ENCODE results near the gene GRM7.

The GRM7 gene

GRCh38 chr3:7249493-7250076 lies 388.7 kb downstream of the GRM7 start:
- DNase-seq: no peak

- DNase-seq: no peak
Observed at GRCh38 chr3:7254251-7254650, 393.3 kb downstream of the GRM7 start.

GRCh38 chr3:7260975-7261374 lies 400.1 kb downstream of the GRM7 start:
- no peak for DNase-seq

- DNase-seq: no peak
Observed at GRCh38 chr3:7263347-7264195, 402.7 kb downstream of the GRM7 start.

GRCh38 chr3:7264196-7264526 lies 403.2 kb downstream of the GRM7 start:
- DNase-seq: no peak

GRCh38 chr3:7265736-7266135 lies 404.8 kb downstream of the GRM7 start:
- no peak for DNase-seq

- DNase-seq: no peak
Observed at GRCh38 chr3:7266551-7266950, 405.6 kb downstream of the GRM7 start.

GRCh38 chr3:7270731-7271130 lies 409.8 kb downstream of the GRM7 start:
- no peak for DNase-seq

- no peak for DNase-seq
Observed at GRCh38 chr3:7271631-7272030, 410.7 kb downstream of the GRM7 start.

GRCh38 chr3:7272203-7272602 lies 411.3 kb downstream of the GRM7 start:
- no peak for DNase-seq

GRCh38 chr3:7275396-7275795 lies 414.5 kb downstream of the GRM7 start:
- DNase-seq: no peak

- DNase-seq: no peak
Observed at GRCh38 chr3:7280318-7280717, 419.4 kb downstream of the GRM7 start.

GRCh38 chr3:7282988-7283387 lies 422.1 kb downstream of the GRM7 start:
- DNase-seq: no peak

GRCh38 chr3:7285505-7285904 lies 424.6 kb downstream of the GRM7 start:
- no peak for DNase-seq

- no peak for DNase-seq
Observed at GRCh38 chr3:7288133-7288532, 427.2 kb downstream of the GRM7 start.

GRCh38 chr3:7289121-7289520 lies 428.2 kb downstream of the GRM7 start:
- DNase-seq: no peak

- DNase-seq: peak; percentile 44
Observed at GRCh38 chr3:7290077-7290825, 429.3 kb downstream of the GRM7 start.

- no peak for DNase-seq
Observed at GRCh38 chr3:7292362-7292761, 431.4 kb downstream of the GRM7 start.

GRCh38 chr3:7293286-7293685 lies 432.4 kb downstream of the GRM7 start:
- DNase-seq: no peak

- DNase-seq: no peak
Observed at GRCh38 chr3:7305561-7305960, 444.6 kb downstream of the GRM7 start.

- no peak for DNase-seq
Observed at GRCh38 chr3:7306901-7307300, 446.0 kb downstream of the GRM7 start.

- no peak for DNase-seq
Observed at GRCh38 chr3:7307410-7307809, 446.5 kb downstream of the GRM7 start.

- peak; percentile 37 for DNase-seq
Observed at GRCh38 chr3:7309641-7310102, 448.8 kb downstream of the GRM7 start.

- no peak for DNase-seq
Observed at GRCh38 chr3:7315037-7315436, 454.1 kb downstream of the GRM7 start.

Data from MV-4-11 (cell line).